Osteocyte (in vitro differentiated cells): ENCODE results near the gene PEAR1. TPM values are rescaled to one million over a fixed set of nuclear protein-coding genes. Genes with fewer than 3 reads are reported as not detected.

Experiments used
- DNase-seq: peaks from one replicate; pipeline ENCODE4 v3.0.0; 2021; ENCODE audit warnings: mixed read lengths; ENCODE audit not compliant: unreplicated experiment; ENCODE audit errors: extremely low spot score
- H3K27ac Mint-ChIP-seq: one replicate; pipeline ENCODE4 v1.8.0; 2021; ENCODE audit warnings: mild to moderate bottlenecking, mixed read lengths; ENCODE audit not compliant: unreplicated experiment
- H3K27me3 Mint-ChIP-seq: one replicate; pipeline ENCODE4 v1.8.0; 2021; ENCODE audit warnings: mixed read lengths; ENCODE audit not compliant: unreplicated experiment
- H3K36me3 Mint-ChIP-seq: one replicate; pipeline ENCODE4 v1.8.0; 2021; ENCODE audit warnings: mixed read lengths; ENCODE audit not compliant: unreplicated experiment
- H3K4me1 Mint-ChIP-seq: one replicate; pipeline ENCODE4 v1.8.0; 2021; ENCODE audit warnings: mixed read lengths; ENCODE audit not compliant: unreplicated experiment
- H3K4me3 Mint-ChIP-seq: one replicate; pipeline ENCODE4 v1.8.0; 2021; ENCODE audit warnings: mild to moderate bottlenecking, moderate library complexity, mixed read lengths; ENCODE audit not compliant: unreplicated experiment
- H3K9me3 Mint-ChIP-seq: one replicate; pipeline ENCODE4 v1.8.0; 2021; ENCODE audit warnings: mixed read lengths; ENCODE audit not compliant: unreplicated experiment
- total RNA-seq: library from RNA; stranded (reverse); gene quantifications from 2 replicates; pipeline ENCODE4 v1.2.1, GENCODE V29; 2021
- TF ChIP-seq, protein P1 (sequence below): fragments of 200-600 bp; sonication (generic); IDR thresholded peaks from 2 replicates; pipeline ENCODE4 v1.5.0; 2021; ENCODE audit warnings: antibody characterized with exemption, mild to moderate bottlenecking, moderate library complexity

PEAR1 gene
- total RNA-seq, 1 donor from 2014 or later = 27.4 TPM

DNA sequence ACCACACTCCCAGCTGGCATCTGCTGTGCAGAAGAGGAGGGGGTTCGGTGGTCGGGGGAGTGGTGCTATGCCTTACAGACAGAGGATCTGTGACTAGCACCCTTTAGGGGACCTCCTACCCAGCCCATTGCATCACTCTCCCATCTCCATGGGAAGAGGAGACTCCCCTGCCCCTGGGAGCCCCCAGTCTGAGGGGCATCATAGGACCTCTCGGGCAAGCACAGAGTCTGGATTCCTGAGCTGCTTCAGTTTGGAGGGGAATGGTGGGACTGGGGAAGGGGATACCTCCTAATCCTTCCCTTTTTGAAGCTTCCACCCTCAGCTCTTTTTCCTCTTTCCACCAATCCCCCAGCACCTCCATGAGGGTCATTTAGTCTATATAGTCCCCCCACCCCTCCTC, 36.0 kb upstream of the PEAR1 start:
- Mint-ChIP-seq H3K36me3 (no peaks in the 10 kb centered on the region), H3K9me3 (no peaks in the 10 kb centered on the region), H3K27ac (no peak overlapping the region), H3K4me3 (no peak overlapping the region), H3K27me3 (peaks cover 59% of the 10 kb centered on the region), H3K4me1 (peaks cover 25% of the 10 kb centered on the region)
- TF ChIP-seq, protein P1, sequence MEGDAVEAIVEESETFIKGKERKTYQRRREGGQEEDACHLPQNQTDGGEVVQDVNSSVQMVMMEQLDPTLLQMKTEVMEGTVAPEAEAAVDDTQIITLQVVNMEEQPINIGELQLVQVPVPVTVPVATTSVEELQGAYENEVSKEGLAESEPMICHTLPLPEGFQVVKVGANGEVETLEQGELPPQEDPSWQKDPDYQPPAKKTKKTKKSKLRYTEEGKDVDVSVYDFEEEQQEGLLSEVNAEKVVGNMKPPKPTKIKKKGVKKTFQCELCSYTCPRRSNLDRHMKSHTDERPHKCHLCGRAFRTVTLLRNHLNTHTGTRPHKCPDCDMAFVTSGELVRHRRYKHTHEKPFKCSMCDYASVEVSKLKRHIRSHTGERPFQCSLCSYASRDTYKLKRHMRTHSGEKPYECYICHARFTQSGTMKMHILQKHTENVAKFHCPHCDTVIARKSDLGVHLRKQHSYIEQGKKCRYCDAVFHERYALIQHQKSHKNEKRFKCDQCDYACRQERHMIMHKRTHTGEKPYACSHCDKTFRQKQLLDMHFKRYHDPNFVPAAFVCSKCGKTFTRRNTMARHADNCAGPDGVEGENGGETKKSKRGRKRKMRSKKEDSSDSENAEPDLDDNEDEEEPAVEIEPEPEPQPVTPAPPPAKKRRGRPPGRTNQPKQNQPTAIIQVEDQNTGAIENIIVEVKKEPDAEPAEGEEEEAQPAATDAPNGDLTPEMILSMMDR = no peak
- no peak for DNase-seq

DNA sequence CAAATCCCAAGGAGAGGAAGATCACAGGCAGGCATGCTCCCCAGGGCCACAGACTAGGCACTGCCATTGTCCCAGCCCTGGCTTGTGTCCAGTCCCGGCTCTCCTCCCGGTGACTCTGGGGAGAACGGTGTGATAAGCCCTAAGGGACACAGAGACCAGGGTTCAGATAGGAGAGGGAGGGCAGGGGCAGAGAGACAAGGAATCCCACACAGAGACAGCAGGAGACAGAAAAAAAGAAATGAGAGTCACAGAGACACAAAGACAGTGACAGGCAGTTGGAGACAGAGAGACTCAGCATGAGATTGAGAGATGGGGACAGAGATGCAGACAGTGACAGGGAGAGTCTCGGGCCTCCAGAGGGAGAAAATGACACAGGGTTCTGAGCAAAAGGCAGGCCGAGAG, 35.0 kb upstream of the PEAR1 start:
- DNase-seq = no peak
- TF ChIP-seq, protein P1 = no peak
- Mint-ChIP-seq H3K4me3 (peak overlapping the region; percentile 61), H3K9me3 (no peaks in the 10 kb centered on the region), H3K36me3 (no peaks in the 10 kb centered on the region), H3K4me1 (peaks cover 24% of the 10 kb centered on the region), H3K27ac (no peak overlapping the region), H3K27me3 (peaks cover 60% of the 10 kb centered on the region)

DNA sequence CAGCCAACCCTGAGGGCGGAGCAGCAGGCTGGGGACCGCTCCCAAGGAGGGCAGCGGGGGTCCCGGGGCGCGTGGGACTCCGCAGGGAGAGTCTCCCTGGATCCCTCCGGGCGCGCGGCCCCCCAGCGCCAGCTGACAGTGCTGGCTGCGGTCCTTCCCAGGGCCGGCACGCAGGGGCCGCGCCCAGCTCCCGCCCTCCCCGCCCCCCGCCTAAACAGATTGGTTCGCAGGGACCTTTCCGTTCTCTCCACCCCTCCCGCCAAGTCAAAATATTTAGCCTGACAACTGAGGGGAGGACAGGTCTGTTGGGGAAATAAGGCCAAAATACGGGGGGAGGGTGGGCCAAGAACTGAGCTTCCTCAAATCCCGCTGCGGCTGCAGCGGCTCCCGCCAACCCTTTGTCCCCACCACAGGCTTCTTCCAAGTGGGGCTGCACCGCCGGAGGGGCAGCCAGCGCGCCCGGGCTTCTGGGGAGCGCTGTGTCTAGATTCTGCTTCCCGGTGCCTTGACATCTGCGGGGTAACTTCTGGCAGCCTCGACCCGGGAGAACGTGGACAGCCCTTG, 34.5 kb upstream of the PEAR1 start, which contains the start of gene INSRR:
Gene INSRR, minus strand, starts transcription at position 159 of the 564 bp plus-strand sequence. CDS start 496 bp downstream, outside the sequence.
- H3K4me3 Mint-ChIP-seq = peak within 1 kb of the TSS; percentile 70
- DNase-seq = no peak
- peaks cover 61% of the 10 kb centered on the region for H3K27me3 Mint-ChIP-seq
- TF ChIP-seq, protein P1 = no peak
- peaks cover 24% of the 10 kb centered on the region for H3K4me1 Mint-ChIP-seq
- no peak within 1 kb of the TSS for H3K27ac Mint-ChIP-seq
- H3K9me3 Mint-ChIP-seq = no peaks in the 10 kb centered on the region
- H3K36me3 Mint-ChIP-seq = no peaks in the 10 kb centered on the region

DNA sequence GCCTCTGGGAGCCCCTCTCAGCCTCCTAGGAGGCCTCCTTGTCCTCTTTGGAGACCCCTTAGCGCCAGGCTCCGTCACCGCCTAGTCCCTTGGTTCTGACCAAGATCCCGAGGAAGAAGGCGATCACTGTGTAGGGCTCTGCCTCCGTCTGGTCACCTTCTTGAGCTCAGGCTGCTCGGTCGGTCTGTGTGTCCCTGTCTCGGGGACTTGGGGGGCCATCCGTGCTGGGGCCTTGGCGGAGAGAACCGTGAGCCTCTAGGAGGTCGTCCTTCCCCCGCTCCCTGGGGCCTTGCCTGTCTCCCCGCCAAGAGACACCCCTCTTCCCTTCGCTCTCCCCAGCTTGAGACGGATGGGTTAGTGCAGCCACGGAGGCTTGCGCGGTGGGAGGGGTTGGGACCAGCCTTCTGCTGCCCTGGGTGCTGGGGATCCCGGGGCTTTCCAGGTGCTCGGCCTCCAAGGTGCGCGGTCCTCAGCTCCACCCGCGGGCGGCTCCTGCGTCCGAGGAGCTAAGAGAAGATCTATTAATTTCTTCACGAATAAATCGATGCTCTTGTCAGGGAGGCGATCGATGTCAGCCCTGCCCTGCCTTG, 33.9 kb upstream of the PEAR1 start:
- DNase-seq = no peak
- TF ChIP-seq, protein P1 = no peak
- Mint-ChIP-seq H3K4me1 (peaks cover 24% of the 10 kb centered on the region), H3K4me3 (peak overlapping the region; percentile 70), H3K36me3 (peaks cover 2% of the 10 kb centered on the region), H3K9me3 (no peaks in the 10 kb centered on the region), H3K27me3 (peaks cover 62% of the 10 kb centered on the region), H3K27ac (no peak overlapping the region)

DNA sequence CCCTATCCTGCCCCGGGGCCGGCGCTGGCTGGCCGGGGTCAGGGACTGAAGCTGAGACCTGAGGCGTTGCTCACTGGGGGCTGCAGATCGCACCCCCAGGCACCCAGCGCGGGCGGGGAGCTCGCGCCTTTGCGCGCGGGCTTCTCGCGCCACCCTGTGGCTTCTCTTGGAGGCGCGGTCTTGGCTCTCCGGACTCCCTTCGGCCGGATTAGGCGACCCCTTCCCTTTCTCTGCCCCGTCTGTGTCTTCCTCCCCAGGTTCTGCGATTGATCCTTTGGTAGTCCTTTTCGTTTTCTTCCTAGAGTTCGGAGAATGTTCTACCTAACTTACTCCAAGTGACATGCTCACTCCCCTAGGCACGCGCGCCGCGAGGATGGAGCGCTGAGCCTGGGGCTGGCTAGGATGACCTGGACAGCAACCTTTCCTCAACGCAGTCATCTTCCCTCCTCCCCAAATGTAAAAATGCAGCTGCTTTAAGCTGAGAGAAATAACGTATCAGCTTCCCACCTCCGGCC, 33.3 kb upstream of the PEAR1 start:
- TF ChIP-seq, protein P1 = peak; percentile 89
- peaks cover 24% of the 10 kb centered on the region for H3K4me1 Mint-ChIP-seq
- H3K4me3 Mint-ChIP-seq = peak overlapping the region; percentile 70
- H3K36me3 Mint-ChIP-seq = peaks cover 2% of the 10 kb centered on the region
- no peak overlapping the region for H3K27ac Mint-ChIP-seq
- peaks cover 65% of the 10 kb centered on the region for H3K27me3 Mint-ChIP-seq
- H3K9me3 Mint-ChIP-seq = no peaks in the 10 kb centered on the region
- DNase-seq = no peak
